Ectodermal cell (in vitro differentiated cells): ENCODE measurements around the gene PPP2CA. TPM values are rescaled to one million over a fixed set of nuclear protein-coding genes. Genes with fewer than 3 reads are reported as not detected.
A peak's percentile ranks its signal among the peaks of the same experiment; 100 is the strongest.
"Not testable (repeated sequence)": the region's sequence is repeated elsewhere in the genome, so short reads cannot be mapped to it uniquely, and the experiment has no call there.

Experiments used
- H3K27ac ChIP-seq: 2 replicates; pipeline ENCODE4 v1.7.0; 2013; ENCODE audit warnings: mild to moderate bottlenecking, low read depth, low read length; ENCODE audit not compliant: insufficient read depth, poor library complexity, severe bottlenecking
- H3K27me3 ChIP-seq: 2 replicates; pipeline ENCODE4 v1.7.0; 2013; ENCODE audit warnings: mild to moderate bottlenecking, low read length; ENCODE audit not compliant: insufficient read depth, control insufficient read depth, poor library complexity, severe bottlenecking
- H3K36me3 ChIP-seq: one replicate; pipeline ENCODE4 v1.7.0; 2013; ENCODE audit warnings: low read length; ENCODE audit not compliant: control insufficient read depth, insufficient read depth
- H3K4me1 ChIP-seq: one replicate; pipeline ENCODE4 v1.7.0; 2013; ENCODE audit warnings: low read length; ENCODE audit not compliant: control insufficient read depth, insufficient read depth
- H3K4me3 ChIP-seq: 2 replicates; pipeline ENCODE4 v1.7.0; 2013; ENCODE audit warnings: low read depth, low read length, control low read depth; ENCODE audit not compliant: insufficient read depth
- H3K9me3 ChIP-seq: 2 replicates; pipeline ENCODE4 v1.7.0; 2013; ENCODE audit warnings: mild to moderate bottlenecking, low read length, moderate library complexity; ENCODE audit not compliant: control insufficient read depth
- WGBS, 2 experiments: methylation state at CpG; one replicate each; pipeline ENCODE4 v1.1.7; 2013; ENCODE audit warnings: missing lambda C conversion rate in 2 of 2; 5-methylcytosine and 5-hydroxymethylcytosine counted together
- polyA plus RNA-seq, 4 experiments: library from polyadenylated mRNA; stranded (reverse); fragments of 50-300 nt; gene quantifications; one replicate each; pipeline ENCODE4 v1.2.3, GENCODE V29; 2013

PPP2CA gene
- 244 TPM for polyA plus RNA-seq (2013, experiment 1 of 4)
- polyA plus RNA-seq (2013, experiment 2 of 4) = 236 TPM
- polyA plus RNA-seq (2013, experiment 3 of 4) = 197 TPM
- polyA plus RNA-seq (2013, experiment 4 of 4) = 235 TPM

DNA sequence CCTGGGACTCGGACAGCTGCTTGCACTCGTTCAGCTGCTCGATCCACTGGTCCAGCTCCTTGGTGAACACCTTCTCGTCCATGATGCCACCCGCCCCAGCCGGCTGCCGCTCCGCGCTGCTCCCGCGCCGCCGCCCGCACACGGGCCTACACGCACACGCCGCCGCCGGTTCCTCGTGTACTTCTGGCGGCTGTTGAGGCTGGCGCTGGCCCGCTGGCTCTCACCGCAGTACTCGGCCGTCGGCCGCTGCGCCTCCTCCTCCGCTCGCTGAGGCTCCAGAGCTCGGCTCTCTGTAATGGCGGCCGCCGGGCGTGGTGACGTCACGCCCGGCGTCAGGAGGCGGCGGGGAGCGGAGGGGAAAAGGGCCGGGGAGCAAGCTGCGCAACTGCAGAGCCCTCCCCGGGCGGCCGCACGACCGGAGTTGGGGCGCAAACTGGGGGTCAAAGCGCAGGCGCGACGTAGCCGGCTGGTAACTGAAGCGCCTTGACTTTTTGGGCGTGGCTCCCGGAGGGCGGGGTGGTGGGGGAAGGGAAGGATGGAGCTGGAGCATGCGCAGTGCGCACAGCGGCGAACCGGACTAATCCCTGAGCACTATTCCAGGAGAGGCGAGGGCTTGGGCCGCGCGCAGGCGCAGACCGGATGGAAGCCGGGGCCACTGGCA lies at the start of gene PPP2CA:
TSS of gene PPP2CA (minus strand) at position 294 of the 661 bp plus-strand sequence. CDS start at position 82, 212 bp downstream.
- no peaks in the 10 kb centered on the region for H3K36me3 ChIP-seq
- WGBS, 2 experiments = 0% methylated on average over 73 of the region's 73 CpGs
- peak within 1 kb of the TSS; percentile 98 for H3K27ac ChIP-seq
- H3K9me3 ChIP-seq = no peaks in the 10 kb centered on the region
- no peaks in the 10 kb centered on the region for H3K27me3 ChIP-seq
- H3K4me1 ChIP-seq = peaks cover 8% of the 10 kb centered on the region
- peak within 1 kb of the TSS; percentile 90 for H3K4me3 ChIP-seq

DNA sequence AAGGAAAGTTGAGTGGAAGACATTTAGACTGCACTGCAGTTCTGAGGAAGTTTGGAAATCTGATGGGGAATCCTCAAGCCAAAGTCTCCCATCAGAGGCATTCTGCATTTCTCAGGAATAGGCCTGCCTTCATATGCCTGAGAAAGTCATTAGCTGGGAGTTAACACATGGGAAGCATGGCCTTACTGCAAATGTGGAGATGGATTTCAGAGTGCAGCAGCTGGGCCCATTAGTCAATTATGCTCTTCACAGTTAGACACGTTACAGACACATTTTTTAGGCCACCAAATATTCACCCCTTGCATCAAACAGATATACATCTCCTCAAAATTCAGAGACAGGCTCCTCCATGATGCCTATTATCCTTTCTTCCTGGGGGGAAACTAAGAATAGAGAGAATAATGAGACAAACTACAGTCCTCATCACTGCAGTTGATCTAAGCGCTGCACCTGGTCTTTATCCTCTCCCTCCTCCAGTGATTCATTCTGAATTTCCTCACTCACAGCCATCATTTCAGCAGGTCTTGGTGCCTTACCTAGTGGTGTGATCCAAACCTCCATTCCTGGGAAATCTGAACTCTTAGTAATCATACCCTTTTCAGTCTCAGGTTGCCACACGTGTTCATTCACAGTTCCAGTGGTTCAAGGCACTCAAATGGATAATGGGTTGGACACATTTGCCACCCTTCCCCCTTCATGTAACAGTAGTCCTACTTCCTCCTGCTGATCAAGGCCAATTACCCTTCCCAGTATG lies 47.9 kb upstream of the PPP2CA start:
- Histone ChIP-seq H3K27ac (no peak overlapping the region), H3K9me3 (no peaks in the 10 kb centered on the region), H3K4me1 (peaks cover 5% of the 10 kb centered on the region), H3K27me3 (no peaks in the 10 kb centered on the region), H3K36me3 (no peaks in the 10 kb centered on the region), H3K4me3 (no peak overlapping the region)
- 71 to 82% methylated on average over 3 of the region's 3 CpGs for WGBS, 2 experiments

DNA sequence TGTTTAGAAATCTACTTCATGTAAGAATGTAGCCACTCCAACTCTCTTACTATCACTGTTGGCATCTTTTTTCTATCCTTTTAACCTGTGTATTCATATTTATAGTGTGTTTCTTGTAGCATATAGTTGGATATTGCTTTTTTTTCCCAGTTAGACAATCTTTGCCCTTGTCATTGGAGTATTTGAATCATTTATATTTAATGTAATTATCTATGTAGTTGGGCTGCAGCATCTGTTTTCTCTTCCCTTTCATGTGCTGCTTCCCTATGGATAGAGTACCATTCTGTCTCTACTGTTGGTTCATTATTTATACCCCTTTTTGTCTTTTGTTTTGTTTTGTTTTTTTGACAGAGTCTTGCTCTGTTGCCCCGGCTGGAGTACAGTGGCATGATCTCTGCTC lies 45.2 kb upstream of the PPP2CA start:
- H3K27ac ChIP-seq = no peak overlapping the region

DNA sequence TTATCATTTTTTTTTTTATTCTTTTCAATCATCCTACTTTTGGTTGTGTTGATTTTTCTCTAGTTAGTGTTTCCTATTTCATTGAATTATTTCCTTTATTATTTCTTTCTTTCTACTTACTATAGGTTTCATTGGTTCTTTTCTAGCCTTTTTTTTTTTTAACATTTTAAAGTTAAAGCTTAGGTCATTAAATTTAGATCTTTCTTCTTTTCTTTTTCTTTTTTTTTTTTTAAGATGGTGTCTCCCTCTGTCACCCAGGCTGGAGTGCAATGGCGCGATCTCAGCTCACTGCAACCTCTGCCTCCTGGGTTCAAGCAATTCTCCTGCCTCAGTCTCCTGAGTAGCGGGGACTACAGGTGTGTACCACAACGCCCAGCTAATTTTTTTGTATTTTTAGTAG lies 43.0 kb upstream of the PPP2CA start:
- WGBS, 2 experiments = 93 to 95% methylated on average over 4 of the region's 4 CpGs
- Histone ChIP-seq H3K4me3 (no peak overlapping the region), H3K4me1 (no peaks in the 10 kb centered on the region), H3K36me3 (no peaks in the 10 kb centered on the region), H3K27ac (no peak overlapping the region), H3K9me3 (no peaks in the 10 kb centered on the region), H3K27me3 (no peaks in the 10 kb centered on the region)

More for the DNA sequence above, 45.2 kb upstream of the PPP2CA start:
- Histone ChIP-seq H3K27me3 (no peaks in the 10 kb centered on the region), H3K9me3 (no peaks in the 10 kb centered on the region), H3K36me3 (no peaks in the 10 kb centered on the region), H3K4me3 (no peak overlapping the region), H3K4me1 (peaks cover 1% of the 10 kb centered on the region)
- WGBS, 2 experiments = 97 to 100% methylated on average over 1 of the region's 1 CpG

DNA sequence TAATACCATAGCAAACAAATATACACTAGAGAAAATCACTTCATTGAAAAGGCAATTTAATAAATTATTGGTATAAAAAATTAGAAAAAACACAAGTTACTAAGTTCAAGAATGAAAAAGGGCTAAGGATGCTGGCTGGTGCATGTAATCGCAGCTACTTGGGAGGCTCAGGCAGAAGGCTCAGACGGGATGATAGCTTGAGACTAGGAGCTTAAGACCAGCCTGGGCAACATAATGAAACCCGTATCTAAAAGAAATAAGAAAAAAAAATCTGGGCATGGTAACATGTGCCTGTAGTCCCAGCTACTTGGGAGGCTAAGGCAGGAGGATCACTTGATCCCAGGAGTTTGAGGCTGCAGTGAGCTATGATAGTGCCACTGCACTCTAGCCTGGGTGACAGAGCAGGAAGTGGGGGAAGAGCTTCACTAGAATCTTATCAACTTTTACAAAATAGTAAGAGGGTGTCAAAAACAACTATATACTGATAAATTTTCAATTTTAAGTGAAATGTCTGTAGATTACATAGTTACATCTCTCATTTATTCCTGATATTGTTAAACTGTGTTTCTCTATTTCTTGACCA lies 42.2 kb upstream of the PPP2CA start:
- Histone ChIP-seq H3K4me1 (no peaks in the 10 kb centered on the region), H3K36me3 (no peaks in the 10 kb centered on the region), H3K4me3 (no peak overlapping the region), H3K27me3 (no peaks in the 10 kb centered on the region), H3K9me3 (no peaks in the 10 kb centered on the region), H3K27ac (no peak overlapping the region)
- WGBS, 2 experiments = 88 to 89% methylated on average over 3 of the region's 3 CpGs

DNA sequence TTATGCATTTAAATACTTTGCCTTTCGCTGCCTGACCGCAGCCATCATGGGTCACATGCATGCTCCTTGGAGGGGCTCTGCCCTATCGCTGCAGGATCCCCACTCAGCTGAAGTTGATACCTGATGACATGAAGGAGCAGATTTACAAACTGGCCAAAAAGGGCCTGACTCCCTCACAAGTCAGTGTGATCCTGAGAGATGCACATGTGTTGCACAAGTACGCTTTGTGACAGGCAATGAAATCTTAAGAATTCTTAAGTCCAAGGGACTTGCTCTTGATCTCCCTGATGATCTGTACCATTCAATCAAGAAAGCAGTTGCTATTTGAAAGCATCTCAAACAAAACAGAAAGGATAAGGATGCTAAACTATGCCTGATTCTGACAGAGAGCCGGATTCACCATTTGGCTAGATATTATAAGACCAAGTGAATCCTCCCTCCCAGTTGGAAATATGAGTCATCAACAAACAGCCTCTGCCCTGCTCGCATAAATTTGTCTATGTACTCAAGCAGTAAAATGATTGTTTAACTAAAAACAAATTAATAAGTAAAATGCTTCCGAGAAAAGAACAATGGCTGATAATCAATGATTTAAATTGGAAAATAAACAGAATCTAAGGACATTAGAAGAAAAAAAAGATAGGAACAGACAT lies 41.6 kb upstream of the PPP2CA start:
- Histone ChIP-seq H3K4me1 (no peaks in the 10 kb centered on the region), H3K27ac (no peak overlapping the region), H3K27me3 (no peaks in the 10 kb centered on the region), H3K4me3 (no peak overlapping the region), H3K36me3 (no peaks in the 10 kb centered on the region), H3K9me3 (no peaks in the 10 kb centered on the region)
- WGBS, 2 experiments = 87 to 90% methylated on average over 5 to 7 of the region's 7 CpGs

DNA sequence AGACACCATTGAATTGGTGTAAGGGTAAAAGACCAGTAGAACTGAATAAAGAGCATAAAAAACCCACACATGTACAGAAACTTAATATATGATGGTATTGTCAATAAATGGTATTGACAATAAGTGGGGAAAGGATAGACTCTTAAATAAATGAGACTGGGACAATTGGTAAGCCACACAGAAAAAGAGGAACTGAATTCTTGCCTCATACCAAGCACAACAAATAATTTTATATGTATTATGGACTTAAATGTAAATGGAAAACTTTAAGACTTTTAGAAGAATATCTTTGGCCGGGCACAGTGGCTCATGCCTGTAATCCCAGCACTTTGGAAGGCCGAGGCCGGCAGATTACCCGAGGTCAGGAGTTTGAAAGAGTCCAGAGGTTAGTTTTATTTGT lies 37.9 kb upstream of the PPP2CA start:
- WGBS, 2 experiments = 88 to 97% methylated on average over 4 of the region's 4 CpGs
- Histone ChIP-seq H3K4me3 (no peak overlapping the region), H3K27ac (no peak overlapping the region), H3K4me1 (no peaks in the 10 kb centered on the region), H3K9me3 (no peaks in the 10 kb centered on the region), H3K27me3 (no peaks in the 10 kb centered on the region), H3K36me3 (no peaks in the 10 kb centered on the region)

DNA sequence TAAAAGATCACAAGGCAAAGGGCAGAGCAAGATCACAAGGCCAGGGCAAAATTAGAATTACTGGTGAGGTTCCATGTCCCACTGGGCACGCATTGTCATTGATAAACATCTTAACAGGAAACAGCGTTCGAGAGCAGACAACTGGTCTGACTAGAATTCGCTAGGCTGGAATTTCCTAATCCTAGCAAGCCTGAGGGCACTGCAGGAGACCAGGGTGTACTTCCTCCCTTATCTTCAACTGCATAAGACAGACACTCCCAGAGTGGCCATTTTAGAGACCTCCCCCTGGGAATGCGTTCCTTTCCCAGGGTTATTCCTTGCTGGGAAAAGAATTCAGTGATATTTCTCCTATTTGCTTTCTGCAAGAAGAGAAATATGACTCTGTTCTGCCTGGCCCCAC lies 36.8 kb upstream of the PPP2CA start:
- H3K4me1 ChIP-seq, H3K36me3 ChIP-seq, H3K4me3 ChIP-seq, H3K9me3 ChIP-seq, H3K27me3 ChIP-seq, H3K27ac ChIP-seq: not testable (repeated sequence)
- 68 to 75% methylated on average over 5 of the region's 5 CpGs for WGBS, 2 experiments

DNA sequence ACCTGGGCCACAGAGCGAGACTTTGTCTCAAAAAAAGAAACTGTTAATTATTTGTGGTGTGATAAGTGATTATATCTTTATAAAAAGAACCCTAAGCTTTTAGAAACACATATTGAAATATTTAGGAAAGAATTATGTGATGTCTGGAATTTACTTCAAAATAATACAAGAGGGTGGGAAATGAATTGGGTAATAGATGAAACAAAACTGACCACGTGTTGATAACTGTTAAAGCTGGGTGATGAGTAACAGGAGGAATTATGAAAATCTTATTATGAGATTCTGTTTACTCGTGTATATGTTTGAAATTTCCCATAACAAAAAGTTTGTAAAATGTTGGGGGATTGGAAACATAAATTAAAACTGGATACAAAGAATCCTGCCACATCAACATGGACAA lies 33.0 kb upstream of the PPP2CA start:
- Histone ChIP-seq H3K27ac (no peak overlapping the region), H3K9me3 (no peaks in the 10 kb centered on the region), H3K36me3 (no peaks in the 10 kb centered on the region), H3K4me1 (no peaks in the 10 kb centered on the region), H3K4me3 (no peak overlapping the region), H3K27me3 (no peaks in the 10 kb centered on the region)
- WGBS, 2 experiments = 80 to 93% methylated on average over 3 of the region's 3 CpGs

DNA sequence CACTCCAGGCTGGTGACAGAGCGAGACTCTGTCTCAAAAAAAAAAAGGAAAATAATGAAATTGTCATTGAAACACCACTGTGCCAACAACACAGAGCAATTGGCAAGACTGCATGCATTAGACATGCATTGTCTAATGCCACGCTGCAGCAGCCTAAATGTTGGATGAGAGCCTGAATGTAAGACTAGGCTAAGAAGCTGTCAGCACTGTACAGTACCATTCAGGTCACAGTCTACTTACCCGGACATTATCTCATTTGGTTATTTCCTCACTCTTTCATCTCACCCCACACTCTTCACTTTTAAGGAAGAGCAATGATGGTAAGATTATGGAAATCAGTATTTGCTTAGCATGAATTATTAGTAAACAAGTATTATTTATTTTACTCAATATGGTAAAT lies 31.3 kb upstream of the PPP2CA start:
- no peaks in the 10 kb centered on the region for H3K4me1 ChIP-seq
- H3K9me3 ChIP-seq = no peaks in the 10 kb centered on the region
- 86 to 92% methylated on average over 3 of the region's 3 CpGs for WGBS, 2 experiments
- no peaks in the 10 kb centered on the region for H3K36me3 ChIP-seq
- no peak overlapping the region for H3K27ac ChIP-seq
- no peak overlapping the region for H3K4me3 ChIP-seq
- H3K27me3 ChIP-seq = no peaks in the 10 kb centered on the region
